Transverse colon (tissue), 4 donors: ENCODE results near the gene KLHL18. TPM values are rescaled to one million over a fixed set of nuclear protein-coding genes. Genes with fewer than 3 reads are reported as not detected.
A peak's percentile ranks its signal among the peaks of the same experiment; 100 is the strongest.

Experiments used
- DNase-seq: peaks from one replicate; pipeline ENCODE4 v3.0.0-alpha.2; 2019
- H3K27ac ChIP-seq, 4 donors: fragments of 200-600 bp; sonication (generic); 2 replicates each; pipeline ENCODE4 v1.5.1; 2016 to 2018; ENCODE audit warnings: inconsistent platforms in 4 of 4
- H3K27me3 ChIP-seq: fragments of 200-600 bp; sonication (generic); 2 replicates; pipeline ENCODE4 v1.5.1; 2017; ENCODE audit warnings: inconsistent platforms
- H3K36me3 ChIP-seq, 4 donors: fragments of 200-600 bp; sonication (generic); 2 replicates each; pipeline ENCODE4 v1.5.1; 2017 to 2019; ENCODE audit warnings: inconsistent platforms in 4 of 4
- H3K4me1 ChIP-seq, 4 donors: fragments of 200-600 bp; sonication (generic); 2 replicates each; pipeline ENCODE4 v1.5.1; 2017 to 2020; ENCODE audit warnings: inconsistent platforms in 4 of 4
- H3K4me3 ChIP-seq, 4 donors: fragments of 200-600 bp; sonication (generic); 1 replicate in 1 of 4; 2 replicates in 3 of 4; pipeline versions ENCODE4 v1.5.1 to v1.6.1; 2017 to 2019; ENCODE audit warnings: inconsistent platforms in 4 of 4
- H3K9me3 ChIP-seq, 2 donors: fragments of 200-600 bp; sonication (generic); 2 replicates each; pipeline ENCODE4 v1.5.1; 2017 to 2019; ENCODE audit warnings: inconsistent platforms in 2 of 2
- CTCF ChIP-seq, 5 experiments: fragments of 200-600 bp in 3 of 5; fragments of 450-650 bp in 2 of 5; sonication (generic) in 3 of 5; IDR thresholded peaks; 1 replicate in 2 of 5; 2 replicates in 3 of 5; pipeline ENCODE4 v1.5.1; 2016 to 2017; ENCODE audit warnings: antibody characterized with exemption in 5 of 5, inconsistent platforms in 3 of 5, mild to moderate bottlenecking in 2 of 5, moderate library complexity in 1 of 5
- EP300 ChIP-seq: sonication (generic); formaldehyde crosslinking; IDR thresholded peaks from one replicate; pipeline ENCODE4 v1.6.1; 2017; ENCODE audit warnings: antibody characterized with exemption, low read depth
- POLR2A ChIP-seq: fragments of 450-650 bp; IDR thresholded peaks from one replicate; pipeline ENCODE4 v1.6.1; 2016; ENCODE audit warnings: antibody characterized with exemption, mild to moderate bottlenecking, moderate library complexity
- POLR2AphosphoS5 ChIP-seq, 3 donors: sonication (generic); formaldehyde crosslinking; IDR thresholded peaks; one replicate each; pipeline ENCODE4 v1.6.1; 2016; ENCODE audit warnings: antibody characterized with exemption in 3 of 3
- WGBS, 2 donors: methylation state at CpG; one replicate each; pipeline ENCODE4 v1.1.5; 2018; ENCODE audit warnings: low coverage in 1 of 2; 5-methylcytosine and 5-hydroxymethylcytosine counted together
- in situ Hi-C, 4 donors: fragments of 200-750 bp; cut with MboI; loops; one replicate each; pipeline versions ENCODE4 v1.15.0 to v1.15.1; 2017; ENCODE audit warnings: low sequenced_read_pairs in 3 of 4, low pct_ligation_motif_present in 1 of 4, low pct_unique_long_range_greater_than_20kb in 1 of 4
- intact Hi-C: fragments of 100-400 bp; cut with DNase I; formaldehyde crosslinking; loops from one replicate; pipeline ENCODE4 v1.15.1; 2023; ENCODE audit warnings: low total_unique reads
- total RNA-seq, 4 donors: library from RNA; depleted of rRNA; stranded (reverse); fragments of >200 nt; gene quantifications; one replicate each; pipeline ENCODE4 v1.1.0, GENCODE V29; 2016

KLHL18 gene
- total RNA-seq, 4 donors from 2014 or later, result 12.2 to 48.6 (median 14.5) TPM

GRCh38 chr3:47374587-47374986, 91.8 kb downstream of the KLHL18 start:
- no peak for TF ChIP-seq POLR2AphosphoS5 (IDR thresholded peaks at IDR 0.05)
- TF ChIP-seq POLR2A, result no peak
- no peak for TF ChIP-seq CTCF (IDR thresholded peaks at IDR 0.05)
- TF ChIP-seq EP300, result no peak
- Histone ChIP-seq H3K36me3 (no peaks in the 10 kb centered on the region), H3K9me3 (no peaks in the 10 kb centered on the region), H3K4me3 (no peak overlapping the region), H3K4me1 (peaks cover 5 to 9% (median 7%) of the 10 kb centered on the region in 4 donors), H3K27me3 (no peaks in the 10 kb centered on the region), H3K27ac (no peak overlapping the region)
- no peak for DNase-seq
- in situ Hi-C loops (loop anchor here in 1 of 4 donors (25.0 kb wide), 2 partner anchors 512 to 662 kb away; partner anchors contain the start of genes MYL3, PRSS50 and TMIE), intact Hi-C loops (no loop called here)

GRCh38 chr3:47376393-47376792, 93.6 kb downstream of the KLHL18 start:
- WGBS, 2 donors, result 80 to 97% methylated on average over 1 to 2 of the region's 3 CpGs
- TF ChIP-seq POLR2A (no peak), CTCF (IDR thresholded peaks at IDR 0.05) (no peak)
- Histone ChIP-seq H3K36me3 (no peaks in the 10 kb centered on the region), H3K27ac (no peak overlapping the region), H3K9me3 (no peaks in the 10 kb centered on the region), H3K27me3 (no peaks in the 10 kb centered on the region), H3K4me1 (peaks cover 9 to 15% (median 12%) of the 10 kb centered on the region in 4 donors), H3K4me3 (no peak overlapping the region)
- no peak for DNase-seq
- in situ Hi-C loops, result no loop called here
- intact Hi-C loops, result no loop called here

GRCh38 chr3:47377186-47377585, 94.4 kb downstream of the KLHL18 start:
- H3K27ac ChIP-seq, result no peak overlapping the region
- no peaks in the 10 kb centered on the region for H3K9me3 ChIP-seq
- TF ChIP-seq CTCF (IDR thresholded peaks at IDR 0.05), result no peak
- TF ChIP-seq POLR2AphosphoS5 (IDR thresholded peaks at IDR 0.05), result no peak
- TF ChIP-seq EP300, result no peak
- TF ChIP-seq POLR2A, result no peak
- H3K36me3 ChIP-seq, result no peaks in the 10 kb centered on the region
- no peak overlapping the region for H3K4me3 ChIP-seq
- no peak for DNase-seq
- 83 to 87% methylated on average over 1 to 2 of the region's 2 CpGs for WGBS, 2 donors
- intact Hi-C loops (no loop called here), in situ Hi-C loops (no loop called here)
- peaks cover 9 to 22% (median 18%) of the 10 kb centered on the region in 4 donors for H3K4me1 ChIP-seq
- no peaks in the 10 kb centered on the region for H3K27me3 ChIP-seq

- peaks cover 9 to 31% (median 24%) of the 10 kb centered on the region in 4 donors for H3K4me1 ChIP-seq
- in situ Hi-C loops, result no loop called here
- H3K27me3 ChIP-seq, result no peaks in the 10 kb centered on the region
- intact Hi-C loops, result no loop called here
- H3K27ac ChIP-seq, result peak overlapping the region in 1 of 4 donors; percentile 93
- no peaks in the 10 kb centered on the region for H3K36me3 ChIP-seq
- H3K4me3 ChIP-seq, result no peak overlapping the region
- TF ChIP-seq POLR2A (no peak), EP300 (no peak), CTCF (IDR thresholded peaks at IDR 0.05) (no peak), POLR2AphosphoS5 (IDR thresholded peaks at IDR 0.05) (no peak)
- H3K9me3 ChIP-seq, result no peaks in the 10 kb centered on the region
- no peak for DNase-seq
Measured at GRCh38 chr3:47378869-47379268, 96.1 kb downstream of the KLHL18 start.
